Osteocyte (in vitro differentiated cells): ENCODE data around the gene EZR. TPM values are rescaled to one million over a fixed set of nuclear protein-coding genes. Genes with fewer than 3 reads are reported as not detected.

Source experiments
- DNase-seq: peaks from one replicate; pipeline ENCODE4 v3.0.0; 2021; ENCODE audit warnings: mixed read lengths; ENCODE audit not compliant: unreplicated experiment; ENCODE audit errors: extremely low spot score
- H3K27ac Mint-ChIP-seq: one replicate; pipeline ENCODE4 v1.8.0; 2021; ENCODE audit warnings: mild to moderate bottlenecking, mixed read lengths; ENCODE audit not compliant: unreplicated experiment
- H3K27me3 Mint-ChIP-seq: one replicate; pipeline ENCODE4 v1.8.0; 2021; ENCODE audit warnings: mixed read lengths; ENCODE audit not compliant: unreplicated experiment
- H3K36me3 Mint-ChIP-seq: one replicate; pipeline ENCODE4 v1.8.0; 2021; ENCODE audit warnings: mixed read lengths; ENCODE audit not compliant: unreplicated experiment
- H3K4me1 Mint-ChIP-seq: one replicate; pipeline ENCODE4 v1.8.0; 2021; ENCODE audit warnings: mixed read lengths; ENCODE audit not compliant: unreplicated experiment
- H3K4me3 Mint-ChIP-seq: one replicate; pipeline ENCODE4 v1.8.0; 2021; ENCODE audit warnings: mild to moderate bottlenecking, moderate library complexity, mixed read lengths; ENCODE audit not compliant: unreplicated experiment
- H3K9me3 Mint-ChIP-seq: one replicate; pipeline ENCODE4 v1.8.0; 2021; ENCODE audit warnings: mixed read lengths; ENCODE audit not compliant: unreplicated experiment
- CTCF ChIP-seq: fragments of 200-600 bp; sonication (generic); IDR thresholded peaks from 2 replicates; pipeline ENCODE4 v1.5.0; 2021; ENCODE audit warnings: antibody characterized with exemption, mild to moderate bottlenecking, moderate library complexity
- microRNA-seq: library from miRNA; unstranded; fragments of <30 nt; microRNA quantifications from one replicate; pipeline ENCODE4 v1.1.0, GENCODE V29; 2020; ENCODE audit not compliant: unreplicated experiment
- total RNA-seq: library from RNA; stranded (reverse); gene quantifications from 2 replicates; pipeline ENCODE4 v1.2.1, GENCODE V29; 2021

EZR gene
- total RNA-seq, 1 donor from 2014 or later, result 41.1 TPM

GRCh38 chr6:158717341-158718330 lies 101.5 kb downstream of the EZR start:
- Mint-ChIP-seq H3K4me1 (peaks cover 9% of the 10 kb centered on the region), H3K27me3 (no peaks in the 10 kb centered on the region), H3K27ac (no peak overlapping the region), H3K36me3 (no peaks in the 10 kb centered on the region), H3K9me3 (no peaks in the 10 kb centered on the region), H3K4me3 (no peak overlapping the region)
- TF ChIP-seq CTCF, result no peak
- DNase-seq, result no peak

Small RNA genes within 50 kb of the gene (microRNA-seq; reads per million reads assigned to microRNA genes)
- not detected for gene MIR3918

Other genes starting within 250 kb of the EZR start
- gene DYNLT1, start 174.6 kb downstream of the EZR start, total RNA-seq, result 116 and 118 TPM in 2 replicates
- gene SYTL3, start 169.3 kb downstream of the EZR start, total RNA-seq, result 0.31 and 0.48 TPM in 2 replicates
- gene RSPH3, start 180.8 kb upstream of the EZR start, total RNA-seq, result 7.1 and 9.6 TPM in 2 replicates
- not detected in 2 replicates for gene TAGAP, start 225.6 kb upstream of the EZR start, total RNA-seq